DMS153 (cell line): Measurements from ENCODE around the gene CAMKMT.
"Not testable (repeated sequence)": the region's sequence is repeated elsewhere in the genome, so short reads cannot be mapped to it uniquely, and the experiment has no call there.

Experiments
- DNase-seq: peaks from one replicate; lab custom pipeline; 2025; lab: John Stamatoyannopoulos, UW

CAMKMT gene

DNA sequence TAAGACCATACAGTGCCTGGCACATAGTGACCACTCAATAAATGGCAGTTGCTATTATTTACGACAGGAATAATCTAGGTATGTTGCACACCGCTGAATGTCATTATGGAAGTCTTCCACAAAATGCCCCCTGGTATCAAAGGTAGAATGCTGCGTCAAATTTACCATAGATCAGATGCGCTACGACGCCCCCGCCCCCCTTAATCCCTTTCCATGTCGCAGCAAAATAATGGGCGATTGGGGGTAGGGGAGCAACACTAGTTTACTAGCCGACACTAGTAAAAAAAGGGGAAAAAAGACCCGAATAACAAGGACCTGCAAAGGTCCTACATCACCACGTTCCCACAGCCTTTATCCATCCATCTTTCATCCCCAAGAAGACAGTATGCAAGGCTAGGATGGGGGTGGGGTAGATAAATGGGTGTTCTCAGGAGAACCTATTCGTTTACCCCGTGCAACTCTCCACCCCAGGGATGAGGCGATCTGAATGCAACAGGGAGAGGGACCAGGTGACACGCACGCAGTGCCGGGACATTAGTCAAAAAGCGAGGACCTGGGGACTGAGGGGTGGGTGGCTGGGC is 908 bp upstream of the CAMKMT start:
- peak; percentile 0 for DNase-seq

DNA sequence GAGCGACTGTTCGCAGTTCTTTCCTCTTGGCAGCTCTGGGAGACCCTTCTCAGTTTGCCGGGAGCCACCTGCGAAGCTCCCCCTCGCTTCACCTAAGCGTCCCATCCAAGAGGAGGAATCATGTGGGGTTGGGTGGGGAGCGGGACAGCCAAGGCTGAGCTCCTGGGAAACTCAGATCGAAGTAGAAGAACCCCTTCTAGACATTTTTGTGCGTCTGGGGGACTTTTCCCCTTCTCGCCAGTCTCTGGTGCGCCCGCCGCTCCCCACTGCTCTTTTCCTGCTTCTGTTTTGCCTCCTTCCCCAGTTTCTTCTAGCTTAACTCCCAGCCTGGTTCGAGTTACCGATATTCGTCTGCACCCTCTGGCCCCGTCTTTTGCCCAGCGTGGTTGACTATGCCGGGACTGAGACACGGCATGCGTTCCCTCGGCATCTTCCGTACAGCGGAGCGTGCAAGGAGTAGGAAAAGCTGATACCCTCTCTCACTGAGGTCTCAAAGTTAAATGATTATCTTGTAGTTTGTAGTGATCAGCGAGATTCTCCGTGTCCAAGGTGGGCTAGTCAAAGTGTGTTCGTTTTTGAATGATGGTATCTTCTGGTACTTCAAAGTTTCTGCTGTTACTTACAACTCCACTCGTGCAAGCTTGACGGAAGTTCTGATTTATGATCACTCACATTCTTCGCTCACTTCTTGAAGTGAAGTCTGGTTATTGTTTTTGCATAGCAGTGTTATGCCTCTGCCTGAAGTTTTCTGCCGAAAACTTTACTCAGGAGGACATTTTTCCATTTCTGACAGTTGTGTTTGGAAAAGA is 664 bp downstream of the CAMKMT start:
- no peak for DNase-seq

- DNase-seq, result no peak
Measured at GRCh38 chr2:44364604-44365003, 2.9 kb downstream of the CAMKMT start.

DNA sequence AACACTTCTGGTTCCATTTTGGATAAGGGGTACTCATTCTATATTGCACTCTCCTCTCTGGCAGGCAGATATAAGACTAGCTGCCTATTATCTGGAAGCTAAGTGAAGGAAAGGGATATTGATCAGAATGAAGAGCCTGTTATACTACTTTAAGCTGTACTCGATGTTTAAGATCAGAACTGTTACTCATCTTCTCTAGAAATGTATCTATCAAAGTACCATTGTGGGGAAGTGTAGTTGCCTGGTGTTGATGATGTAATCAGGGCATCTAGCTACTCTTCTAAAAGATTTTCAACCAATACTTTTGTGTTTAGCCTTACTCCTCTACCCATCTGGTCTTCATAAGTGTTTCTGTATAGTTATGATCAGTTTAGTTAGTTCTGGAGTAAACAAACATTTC is 5.8 kb downstream of the CAMKMT start:
- no peak for DNase-seq

GRCh38 chr2:44369392-44369791 is 7.6 kb downstream of the CAMKMT start:
- no peak for DNase-seq

DNA sequence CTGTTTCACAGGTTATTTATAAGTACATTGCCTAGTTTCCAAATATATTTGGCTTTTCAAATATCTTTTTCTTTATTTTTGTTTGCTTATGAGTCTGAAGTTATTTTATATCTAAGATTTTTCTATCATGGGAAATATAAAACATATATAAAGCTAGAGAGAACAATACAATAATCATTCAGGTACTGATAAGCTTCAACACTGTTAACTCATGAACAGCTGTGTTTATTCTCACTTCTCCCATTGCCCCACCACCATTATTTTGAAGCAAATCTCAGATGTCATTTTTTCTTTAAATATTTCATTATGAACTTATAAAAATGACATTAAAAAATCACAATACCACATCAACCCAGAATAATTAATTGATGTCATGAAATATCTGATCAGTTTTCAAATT is 9.7 kb downstream of the CAMKMT start:
- DNase-seq, result no peak

- DNase-seq, result no peak
Measured at GRCh38 chr2:44372246-44372645, 10.5 kb downstream of the CAMKMT start.

GRCh38 chr2:44377486-44377885 is 15.7 kb downstream of the CAMKMT start:
- DNase-seq, result no peak

- DNase-seq, result not testable (repeated sequence)
Measured at GRCh38 chr2:44385226-44385625, 23.5 kb downstream of the CAMKMT start.

DNA sequence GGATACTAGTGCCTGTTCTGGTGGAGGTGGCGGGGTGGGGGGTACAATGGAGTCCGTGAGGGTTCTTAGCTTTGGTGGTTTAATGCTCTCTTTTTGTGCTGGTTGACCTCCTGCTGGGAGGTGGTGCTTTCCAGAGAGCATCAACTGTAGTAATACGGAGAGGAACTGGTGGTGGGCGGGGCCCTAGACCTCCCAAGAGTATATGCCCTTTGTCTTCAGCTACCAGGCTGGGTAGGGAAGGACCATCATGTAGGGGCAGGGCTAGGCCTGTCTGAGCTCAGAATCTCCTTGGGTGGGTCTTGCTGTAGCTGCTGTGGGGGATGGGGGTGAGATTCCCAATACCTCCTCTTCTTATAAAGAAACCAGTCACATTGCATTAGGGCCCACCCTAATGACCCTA is 27.1 kb downstream of the CAMKMT start:
- no peak for DNase-seq

DNA sequence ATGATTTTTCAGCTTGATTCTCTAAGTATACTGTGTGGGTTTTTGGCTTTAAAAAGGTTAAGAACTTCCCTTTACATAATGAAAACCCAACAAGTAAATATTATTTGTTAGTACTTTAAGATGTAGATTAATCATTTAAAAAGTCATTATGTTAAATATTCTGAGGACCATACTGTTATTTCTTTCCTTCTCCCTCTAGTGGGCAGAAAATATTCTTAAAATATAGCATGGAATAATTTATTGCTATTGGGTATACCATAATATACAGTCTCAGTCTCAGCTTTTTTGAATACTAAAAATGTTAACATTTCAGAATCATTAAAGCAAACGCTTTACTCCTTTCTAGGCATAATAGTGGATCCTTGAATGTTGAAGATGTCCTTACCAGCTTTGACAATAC is 28.1 kb downstream of the CAMKMT start:
- no peak for DNase-seq

GRCh38 chr2:44392338-44392943 is 30.7 kb downstream of the CAMKMT start:
- DNase-seq, result peak; percentile 9

GRCh38 chr2:44397447-44398175 is 35.9 kb downstream of the CAMKMT start:
- DNase-seq, result no peak

DNA sequence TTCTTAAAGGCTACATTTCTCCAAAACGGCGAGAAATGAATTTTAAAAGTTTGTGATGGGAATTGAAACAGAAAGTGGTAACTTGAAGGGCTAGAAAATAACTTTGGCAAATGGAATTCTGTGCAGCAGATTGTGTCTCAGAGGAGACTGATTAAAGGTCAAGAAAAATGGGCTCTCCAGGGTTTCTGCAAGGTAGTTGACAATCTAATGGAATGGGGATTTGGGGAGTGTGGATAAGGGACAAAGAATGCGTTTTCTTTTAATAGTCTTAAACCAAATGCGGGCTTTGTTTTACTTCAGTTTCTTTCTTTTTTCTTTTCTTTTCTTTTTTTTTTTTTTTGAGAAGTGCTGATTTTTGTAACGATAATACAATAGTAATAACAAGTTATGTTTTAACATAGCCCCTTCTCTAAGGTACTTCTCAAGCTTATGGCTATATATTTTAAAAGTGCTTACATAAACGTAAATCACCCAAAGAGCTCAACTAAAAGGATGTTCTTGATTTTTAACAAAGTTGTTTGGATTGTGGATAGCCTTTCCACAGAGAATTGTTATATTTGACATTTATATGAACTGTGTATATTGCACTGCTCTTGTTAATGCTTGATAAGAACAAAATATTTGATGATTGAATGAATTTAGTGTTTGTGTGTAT is 36.6 kb downstream of the CAMKMT start:
- DNase-seq, result no peak

DNA sequence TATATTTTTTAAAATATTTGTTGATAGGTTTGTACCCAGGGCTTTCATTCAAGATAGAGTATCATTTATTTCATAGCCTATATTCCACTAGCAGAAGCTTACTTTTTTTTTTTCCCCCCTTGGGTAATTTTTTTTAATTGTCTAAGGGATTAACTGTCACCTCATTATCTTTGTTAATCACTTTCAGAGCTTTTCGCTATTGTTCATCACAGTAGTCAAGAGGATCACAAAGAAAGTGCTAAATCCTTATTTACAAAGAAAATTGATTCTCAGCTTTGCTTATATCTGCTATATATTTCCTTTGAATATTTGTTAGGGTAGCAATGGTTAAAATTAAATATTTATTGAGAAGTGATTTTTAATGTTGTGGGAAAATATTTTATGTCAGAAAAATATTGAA is 59.0 kb downstream of the CAMKMT start:
- no peak for DNase-seq

GRCh38 chr2:44424211-44424610 is 62.5 kb downstream of the CAMKMT start:
- DNase-seq, result no peak

DNA sequence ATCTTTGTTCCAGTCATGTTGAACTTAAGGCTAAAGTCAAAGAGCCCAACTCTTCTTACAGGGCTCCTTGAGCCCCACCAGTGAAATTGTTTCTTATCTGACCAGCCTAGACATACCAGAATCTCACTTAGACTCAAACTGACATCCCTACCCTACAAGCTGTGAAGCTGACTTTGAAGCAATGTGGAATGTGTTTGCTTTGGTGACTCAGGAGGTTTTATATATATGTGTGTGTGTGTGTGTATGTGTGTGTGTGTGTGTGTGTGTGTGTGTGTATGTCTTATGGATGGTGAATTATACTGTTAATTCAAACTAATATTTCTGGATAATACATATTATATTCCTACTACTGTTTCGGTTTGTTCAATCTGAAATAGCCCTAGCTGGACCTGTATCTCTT is 67.3 kb downstream of the CAMKMT start:
- no peak for DNase-seq

DNA sequence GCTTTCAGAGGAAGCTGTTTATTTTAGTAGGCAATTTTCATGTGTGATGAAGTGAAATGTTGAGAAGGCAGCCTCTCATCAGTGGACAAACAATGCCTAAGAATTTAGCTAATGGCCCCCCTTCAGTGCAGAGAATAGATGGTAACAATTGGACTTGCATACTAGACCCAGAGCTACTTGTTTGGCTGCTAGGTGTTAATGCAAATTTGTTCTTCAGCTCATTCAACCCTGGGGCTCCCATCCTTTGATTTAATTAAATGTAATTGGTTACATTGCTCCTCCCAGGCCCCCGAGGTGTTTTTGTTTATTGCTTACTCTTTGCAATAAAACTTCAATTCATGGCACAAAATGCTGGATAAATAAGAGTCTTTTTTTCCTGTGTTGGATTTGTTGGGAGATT is 68.6 kb downstream of the CAMKMT start:
- no peak for DNase-seq

GRCh38 chr2:44433895-44434294 is 72.1 kb downstream of the CAMKMT start:
- peak; percentile 71 for DNase-seq

- no peak for DNase-seq
Measured at GRCh38 chr2:44441200-44441599, 79.5 kb downstream of the CAMKMT start.

GRCh38 chr2:44442019-44442418 is 80.3 kb downstream of the CAMKMT start:
- no peak for DNase-seq

DNA sequence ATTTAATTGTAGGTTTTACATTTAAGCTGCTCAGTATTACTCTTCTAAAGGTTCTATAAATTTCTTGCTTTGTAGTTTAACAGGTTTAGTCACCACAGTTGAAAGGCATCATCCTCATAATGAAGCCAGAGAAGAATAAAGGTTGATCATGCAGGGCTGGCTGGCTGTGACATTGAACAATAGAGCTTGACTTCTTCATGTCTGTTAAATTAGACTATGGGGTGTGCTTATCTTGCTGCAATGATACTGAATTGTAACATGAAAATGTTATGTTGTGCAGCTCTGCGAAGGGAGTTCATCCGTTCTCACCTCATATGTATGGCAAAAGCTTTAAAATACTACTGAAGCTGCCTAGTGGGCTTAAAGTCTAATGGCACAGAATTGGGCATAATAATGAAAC is 81.8 kb downstream of the CAMKMT start:
- no peak for DNase-seq
